Right ventricle myocardium inferior (tissue), 1 donor: Measurements from ENCODE around the gene C1orf167. TPM values are rescaled to one million over a fixed set of nuclear protein-coding genes. Genes with fewer than 3 reads are reported as not detected.

Experiments
- ATAC-seq: fragments of 200-7000 bp; cut with Tn5 transposase; one replicate; pipeline ENCODE4 v1.9.1; 2020; ENCODE audit warnings: mild to moderate bottlenecking, moderate library complexity
- DNase-seq: peaks from one replicate; pipeline ENCODE4 v3.0.0; 2021; ENCODE audit errors: missing footprints
- intact Hi-C: fragments of 100-400 bp; cut with DNase I; formaldehyde crosslinking; loops from one replicate; pipeline ENCODE4 v1.11.0; 2022
- total RNA-seq: library from RNA; stranded (reverse); fragmentation: NEBNext Ultra II Directional; extraction: Animal tissue kit (Norgen Biotek cat#: 25700); gene quantifications from one replicate; pipeline ENCODE4 v1.2.1, GENCODE V29; 2021
- donor health status: DM: no; HTN: yes; CAD: no; lungs with severe emphysema.

The C1orf167 gene
- total RNA-seq, 1 donor from 2014 or later: 5.0 TPM

- intact Hi-C loops: no loop called here
- peak; percentile 43 for DNase-seq
- no peak for ATAC-seq
Observed at GRCh38 chr1:11778844-11779623, 17.0 kb downstream of the C1orf167 start.

DNA sequence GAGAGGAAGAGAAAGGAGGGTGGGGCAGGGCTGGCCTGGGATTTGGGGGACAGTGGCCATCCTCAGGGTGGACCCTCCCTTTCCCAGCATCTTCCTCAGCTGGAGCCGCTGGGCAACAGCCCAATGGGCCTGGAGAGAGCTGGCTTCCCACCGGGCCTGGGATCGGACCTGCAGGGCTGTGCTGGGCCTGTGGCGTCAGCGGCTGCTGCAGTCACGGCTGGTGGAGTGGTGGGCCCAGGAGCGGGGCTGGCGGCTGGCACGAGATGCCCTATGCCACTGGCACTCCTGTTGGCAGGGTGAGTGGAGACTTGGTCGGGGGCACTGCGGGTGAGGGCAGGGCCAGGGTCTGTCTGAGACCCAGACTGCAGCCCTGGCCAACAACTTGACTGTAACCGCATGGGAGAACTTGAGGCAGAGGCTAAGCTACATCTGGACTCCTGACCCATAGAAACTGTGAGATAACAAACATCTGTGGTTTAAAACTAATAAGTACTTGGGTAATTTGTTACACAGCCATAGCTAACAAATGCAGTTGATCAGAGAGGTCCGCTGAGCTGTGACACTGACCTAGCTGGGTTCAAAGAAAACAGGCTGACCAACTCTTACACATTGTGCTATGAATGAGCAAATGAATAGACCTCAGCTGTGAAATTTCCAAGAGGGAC lies 17.9 kb downstream of the C1orf167 start:
- DNase-seq (peak; percentile 51), ATAC-seq (no peak)
- intact Hi-C loops: no loop called here

GRCh38 chr1:11780380-11781147 lies 18.6 kb downstream of the C1orf167 start:
- intact Hi-C loops: no loop called here
- DNase-seq (peak; percentile 46), ATAC-seq (no peak)

DNA sequence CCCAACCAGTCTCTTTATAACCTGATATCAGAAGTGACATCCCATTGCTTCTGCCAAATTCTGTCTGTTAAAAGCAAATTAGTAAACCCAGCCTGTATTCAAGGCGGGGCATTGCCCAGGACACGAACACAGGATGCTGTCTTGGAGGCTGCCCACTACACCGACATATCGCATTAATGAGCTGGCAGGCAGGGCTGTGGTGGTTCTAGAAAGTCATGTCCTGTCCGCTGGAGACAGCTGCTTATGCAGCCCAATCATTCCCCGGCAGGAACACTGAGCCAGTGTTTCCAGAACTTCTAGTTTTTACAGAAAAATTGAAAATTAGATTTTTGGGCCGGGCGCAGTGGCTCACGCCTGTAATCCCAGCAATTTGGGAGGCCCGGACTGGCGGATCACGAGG lies 19.3 kb downstream of the C1orf167 start:
- intact Hi-C loops: no loop called here
- DNase-seq (peak; percentile 4), ATAC-seq (no peak)

GRCh38 chr1:11782127-11782708 lies 20.2 kb downstream of the C1orf167 start:
- intact Hi-C loops: no loop called here
- no peak for ATAC-seq
- peak; percentile 57 for DNase-seq

DNA sequence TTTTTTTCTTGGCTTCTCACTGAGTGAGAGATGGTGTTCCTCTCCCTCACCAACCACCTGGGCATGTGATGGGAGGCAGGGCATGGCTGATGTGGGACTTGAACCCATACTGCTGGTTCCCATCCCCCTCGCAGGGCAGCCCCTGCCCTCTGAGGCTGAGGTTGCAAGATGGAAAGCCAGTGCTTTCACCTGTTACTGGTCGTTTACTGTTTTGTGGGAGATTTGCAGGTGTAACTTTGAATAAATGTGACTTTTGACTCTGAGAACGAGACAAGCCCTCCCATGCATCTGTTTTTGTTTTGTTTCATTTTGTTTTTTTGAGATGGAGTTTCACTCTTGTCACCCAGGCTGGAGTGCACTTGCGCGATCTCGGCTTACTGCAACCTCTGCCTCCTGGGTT lies 21.6 kb downstream of the C1orf167 start:
- DNase-seq (peak; percentile 45), ATAC-seq (no peak)
- intact Hi-C loops: no loop called here

- no peak for ATAC-seq
- peak; percentile 64 for DNase-seq
- intact Hi-C loops: no loop called here
Observed at GRCh38 chr1:11784256-11784992, 22.4 kb downstream of the C1orf167 start.

DNA sequence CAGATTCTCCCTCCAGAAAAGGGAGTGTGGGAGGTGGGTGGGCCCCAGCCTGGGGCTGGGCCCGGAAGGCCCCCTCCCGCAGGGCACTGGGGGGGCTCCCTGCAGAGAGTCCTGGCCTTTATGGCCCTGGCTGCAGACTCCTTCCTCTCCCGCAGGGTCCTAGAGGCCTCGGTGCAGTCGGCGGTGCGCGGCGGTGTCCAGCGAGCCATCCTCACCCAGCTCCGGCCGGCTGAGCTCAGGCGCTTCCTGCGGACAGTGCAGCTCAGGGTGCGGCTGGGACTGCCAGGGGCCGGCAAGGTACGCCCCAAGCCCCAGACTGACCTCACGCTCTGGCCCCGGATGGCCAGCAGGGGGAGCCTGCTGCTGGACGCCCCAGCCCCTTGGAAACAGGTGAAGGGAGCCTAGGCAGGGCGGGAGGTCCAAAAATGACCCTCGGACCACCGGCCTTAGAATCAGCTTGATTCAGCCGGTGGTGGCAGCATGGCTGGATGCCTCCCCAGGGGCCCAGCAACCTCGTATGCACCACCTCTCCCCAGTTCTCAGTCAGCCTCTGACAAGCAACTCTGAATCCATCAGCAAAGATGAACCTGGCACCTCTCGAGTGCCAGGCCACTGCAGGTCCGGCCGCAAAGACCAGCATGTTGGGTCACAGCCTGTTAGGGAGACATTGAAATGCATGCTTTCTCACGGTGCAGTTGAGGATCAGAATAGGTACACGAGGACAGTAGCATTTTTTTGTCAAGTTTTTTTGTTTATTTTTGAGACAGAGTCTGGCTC lies 23.2 kb downstream of the C1orf167 start:
- intact Hi-C loops: no loop called here
- ATAC-seq: peak; percentile 51
- DNase-seq: peak; percentile 90

- ATAC-seq: no peak
- intact Hi-C loops: no loop called here
- peak; percentile 15 for DNase-seq
Observed at GRCh38 chr1:11786168-11786567, 24.2 kb downstream of the C1orf167 start.

- peak; percentile 56 for DNase-seq
- ATAC-seq: peak; percentile 23
- intact Hi-C loops: no loop called here
Observed at GRCh38 chr1:11787251-11787803, 25.3 kb downstream of the C1orf167 start.

DNA sequence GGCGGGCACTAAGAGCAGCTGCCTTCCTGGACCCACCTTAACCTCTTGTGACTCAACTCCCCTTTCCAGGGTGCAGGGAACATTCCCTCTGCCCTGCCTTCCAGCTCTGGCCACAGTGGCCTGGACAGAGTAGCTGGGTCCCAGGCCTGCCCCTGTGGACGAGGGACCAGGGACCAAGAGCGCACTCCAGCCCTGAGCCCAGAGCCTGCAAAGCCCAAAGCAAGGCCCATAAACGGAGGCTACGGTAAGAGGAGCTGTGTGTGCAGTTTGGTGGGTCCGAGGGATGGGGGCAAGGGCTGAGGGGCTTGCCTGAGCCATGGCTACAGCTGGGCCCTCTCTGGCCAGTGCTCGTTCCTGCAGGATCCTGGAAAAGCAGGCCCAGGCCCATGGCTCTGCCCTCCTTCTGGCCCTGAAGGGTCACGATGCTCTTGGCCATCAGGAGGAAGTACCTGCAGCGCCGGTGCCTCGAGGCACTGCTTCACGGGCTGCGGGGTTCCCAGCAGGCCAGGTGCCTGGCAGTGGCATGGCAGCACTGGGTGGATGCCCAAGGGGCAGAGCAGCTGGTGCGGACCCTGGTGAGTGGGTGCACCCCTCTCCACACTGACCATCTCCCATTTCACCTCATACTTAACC lies 25.9 kb downstream of the C1orf167 start:
- DNase-seq (peak; percentile 68), ATAC-seq (no peak)
- intact Hi-C loops: no loop called here

- ATAC-seq (no peak), DNase-seq (peak; percentile 65)
- intact Hi-C loops: no loop called here
Observed at GRCh38 chr1:11788549-11789053, 26.6 kb downstream of the C1orf167 start.

GRCh38 chr1:11789126-11790067 lies 27.4 kb downstream of the C1orf167 start:
- ATAC-seq (no peak), DNase-seq (peak; percentile 66)
- intact Hi-C loops: loop anchor here (2.0 to 5.0 kb wide), 2 partner anchors 15 to 93 kb away; partner anchors contain the start of gene MTHFR

DNA sequence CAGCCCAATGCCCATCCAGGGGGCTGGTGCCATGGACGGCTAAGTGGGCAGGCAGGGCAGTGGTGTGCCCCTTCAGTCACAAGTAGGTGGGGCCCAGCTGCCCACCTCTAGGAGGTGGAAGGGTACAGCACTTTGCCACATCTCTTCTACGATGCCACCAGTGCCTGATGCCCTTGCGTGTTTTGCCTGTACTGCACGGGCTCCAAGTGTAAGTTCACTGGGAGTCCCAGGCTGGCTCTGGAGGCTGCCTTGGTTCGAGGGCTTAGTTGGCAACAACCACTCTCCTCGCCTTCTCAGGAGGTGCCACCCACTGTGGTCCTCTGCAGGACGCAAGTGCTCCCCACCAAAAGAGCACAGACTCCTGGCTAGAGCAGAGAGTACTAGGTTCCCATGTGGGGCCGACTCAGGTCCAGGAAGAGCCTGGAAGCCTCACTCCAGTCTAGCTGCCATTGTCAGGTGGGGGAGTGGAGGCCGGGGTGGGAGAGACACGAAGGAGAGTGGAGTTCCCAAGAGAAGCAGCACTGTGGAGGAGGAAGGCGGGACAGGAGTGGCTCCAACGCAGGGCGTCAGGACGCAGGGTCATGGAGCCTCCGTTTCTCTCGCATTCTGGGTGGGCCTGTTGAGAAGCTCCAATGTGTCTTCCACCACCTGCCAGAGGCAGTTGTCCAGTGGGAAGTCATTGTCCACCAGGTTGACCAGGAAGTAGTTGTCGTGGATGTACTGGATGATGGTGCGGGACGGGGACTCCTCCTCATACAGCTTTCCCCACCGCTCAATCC lies 28.3 kb downstream of the C1orf167 start:
- no peak for ATAC-seq
- peak; percentile 55 for DNase-seq
- intact Hi-C loops: loop anchor here (2.0 to 5.0 kb wide), 2 partner anchors 15 to 92 kb away; partner anchors contain the start of gene MTHFR
